ENCODE data around the gene AGPS. TPM values are rescaled to one million over a fixed set of nuclear protein-coding genes. Genes with fewer than 3 reads are reported as not detected.
A peak's percentile ranks its signal among the peaks of the same experiment; 100 is the strongest.

AGPS gene
- total and polyA plus RNA-seq, 10 of the 15 experiments (the other 5 are each of a cell fraction or from before 2014, with no cell fraction given) = 7.9 to 54.2 (median 38.7) TPM

DNA sequence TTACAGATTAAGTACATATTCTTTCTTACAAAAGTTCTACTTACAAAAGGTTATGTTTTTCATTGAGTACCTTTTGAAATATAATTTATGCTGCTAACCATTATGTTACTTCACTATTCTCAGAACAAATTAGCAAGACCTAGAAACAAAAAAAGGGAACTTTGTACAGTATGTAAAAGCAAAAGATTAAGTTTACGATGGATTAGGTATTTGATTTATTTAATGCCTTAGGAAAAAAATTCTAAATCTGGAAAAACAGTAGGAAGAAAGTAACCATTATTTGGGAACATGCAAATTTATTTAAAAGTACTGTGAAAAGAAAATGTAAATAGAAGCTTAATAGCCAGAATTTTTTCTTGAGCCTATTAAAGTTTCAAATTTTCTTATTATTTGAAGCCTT, 144.6 kb downstream of the AGPS start:
- H3K4me2 ChIP-seq (ENCODE audit: control insufficient read depth, insufficient read depth) = no peak overlapping the region
- H2AFZ ChIP-seq (ENCODE audit: control insufficient read depth, low read depth, low read length) = no peak overlapping the region
- POLR2A ChIA-PET = no interaction called here
- H3K9ac ChIP-seq (ENCODE audit: control insufficient read depth, insufficient read depth, low read length) = no peak overlapping the region
- CTCF ChIA-PET = no interaction called here
- no peak overlapping the region for H3K27ac ChIP-seq (ENCODE audit: control insufficient read depth, insufficient read depth)
- no peaks in the 10 kb centered on the region for H3K9me3 ChIP-seq (replicated peaks; ENCODE audit: control insufficient read depth, insufficient read depth, low read length)
- no peak overlapping the region for H3K4me3 ChIP-seq
- in situ Hi-C loops (cut with MboI) (no loop called here), intact Hi-C loops (cut with micrococcal nuclease; ENCODE audit: unreplicated experiment) (no loop called here)
- FAIRE-seq (peak; percentile 54), DNase-seq (ENCODE audit: low read depth, low spot score) (no peak), ATAC-seq (no peak)
- SMC1A ChIA-PET (ENCODE audit: uncharacterized antibody, unreplicated experiment) = no interaction called here
- H4K20me1 ChIP-seq (ENCODE audit: control insufficient read depth, insufficient read depth) = no peaks in the 10 kb centered on the region
- H3K79me2 ChIP-seq (ENCODE audit: control insufficient read depth, insufficient read depth, low read length) = no peaks in the 10 kb centered on the region
- H3K36me3 ChIP-seq (ENCODE audit: control insufficient read depth in 2 of 2, insufficient read depth in 2 of 2, low read length in 1 of 2) = no peaks in the 10 kb centered on the region; a peak in 1 of 4 replicates
- RAD21 ChIA-PET (ENCODE audit: unreplicated experiment) = no interaction called here
- TF ChIP-seq, protein P1, sequence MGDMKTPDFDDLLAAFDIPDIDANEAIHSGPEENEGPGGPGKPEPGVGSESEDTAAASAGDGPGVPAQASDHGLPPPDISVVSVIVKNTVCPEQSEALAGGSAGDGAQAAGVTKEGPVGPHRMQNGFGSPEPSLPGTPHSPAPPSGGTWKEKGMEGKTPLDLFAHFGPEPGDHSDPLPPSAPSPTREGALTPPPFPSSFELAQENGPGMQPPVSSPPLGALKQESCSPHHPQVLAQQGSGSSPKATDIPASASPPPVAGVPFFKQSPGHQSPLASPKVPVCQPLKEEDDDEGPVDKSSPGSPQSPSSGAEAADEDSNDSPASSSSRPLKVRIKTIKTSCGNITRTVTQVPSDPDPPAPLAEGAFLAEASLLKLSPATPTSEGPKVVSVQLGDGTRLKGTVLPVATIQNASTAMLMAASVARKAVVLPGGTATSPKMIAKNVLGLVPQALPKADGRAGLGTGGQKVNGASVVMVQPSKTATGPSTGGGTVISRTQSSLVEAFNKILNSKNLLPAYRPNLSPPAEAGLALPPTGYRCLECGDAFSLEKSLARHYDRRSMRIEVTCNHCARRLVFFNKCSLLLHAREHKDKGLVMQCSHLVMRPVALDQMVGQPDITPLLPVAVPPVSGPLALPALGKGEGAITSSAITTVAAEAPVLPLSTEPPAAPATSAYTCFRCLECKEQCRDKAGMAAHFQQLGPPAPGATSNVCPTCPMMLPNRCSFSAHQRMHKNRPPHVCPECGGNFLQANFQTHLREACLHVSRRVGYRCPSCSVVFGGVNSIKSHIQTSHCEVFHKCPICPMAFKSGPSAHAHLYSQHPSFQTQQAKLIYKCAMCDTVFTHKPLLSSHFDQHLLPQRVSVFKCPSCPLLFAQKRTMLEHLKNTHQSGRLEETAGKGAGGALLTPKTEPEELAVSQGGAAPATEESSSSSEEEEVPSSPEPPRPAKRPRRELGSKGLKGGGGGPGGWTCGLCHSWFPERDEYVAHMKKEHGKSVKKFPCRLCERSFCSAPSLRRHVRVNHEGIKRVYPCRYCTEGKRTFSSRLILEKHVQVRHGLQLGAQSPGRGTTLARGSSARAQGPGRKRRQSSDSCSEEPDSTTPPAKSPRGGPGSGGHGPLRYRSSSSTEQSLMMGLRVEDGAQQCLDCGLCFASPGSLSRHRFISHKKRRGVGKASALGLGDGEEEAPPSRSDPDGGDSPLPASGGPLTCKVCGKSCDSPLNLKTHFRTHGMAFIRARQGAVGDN (IDR thresholded peaks at IDR 0.05) = no peak
- TF ChIP-seq CBFB (IDR thresholded peaks at IDR 0.05; ENCODE audit: low read depth) (no peak), MYC (IDR thresholded peaks at IDR 0.05; ENCODE audit: insufficient read depth, insufficient read length, insufficient replicate concordance, low read length, severe bottlenecking) (no peak), TCF3 (IDR thresholded peaks at IDR 0.05; ENCODE audit: borderline replicate concordance, insufficient read depth, low read depth, low read length) (no peak), SRF (IDR thresholded peaks at IDR 0.05; ENCODE audit: low read depth in 2 of 2, low read length in 2 of 2) (no peak), LARP7 (IDR thresholded peaks at IDR 0.05) (no peak), SMARCA5 (IDR thresholded peaks at IDR 0.05) (no peak), NFXL1 (IDR thresholded peaks at IDR 0.05; ENCODE audit: borderline replicate concordance) (no peak), NR2F1 (conservative IDR thresholded peaks at IDR 0.05) (no peak), POU2F2 (IDR thresholded peaks at IDR 0.05; ENCODE audit: borderline replicate concordance, low read depth, low read length) (no peak), CEBPB (IDR thresholded peaks at IDR 0.05; ENCODE audit: borderline replicate concordance in 1 of 2, low read depth in 2 of 2, low read length in 2 of 2) (no peak), FOXM1 (IDR thresholded peaks at IDR 0.05; ENCODE audit: low read depth, low read length) (no peak), ZNF217 (IDR thresholded peaks at IDR 0.05) (no peak)
- TF ChIP-seq, protein P2, sequence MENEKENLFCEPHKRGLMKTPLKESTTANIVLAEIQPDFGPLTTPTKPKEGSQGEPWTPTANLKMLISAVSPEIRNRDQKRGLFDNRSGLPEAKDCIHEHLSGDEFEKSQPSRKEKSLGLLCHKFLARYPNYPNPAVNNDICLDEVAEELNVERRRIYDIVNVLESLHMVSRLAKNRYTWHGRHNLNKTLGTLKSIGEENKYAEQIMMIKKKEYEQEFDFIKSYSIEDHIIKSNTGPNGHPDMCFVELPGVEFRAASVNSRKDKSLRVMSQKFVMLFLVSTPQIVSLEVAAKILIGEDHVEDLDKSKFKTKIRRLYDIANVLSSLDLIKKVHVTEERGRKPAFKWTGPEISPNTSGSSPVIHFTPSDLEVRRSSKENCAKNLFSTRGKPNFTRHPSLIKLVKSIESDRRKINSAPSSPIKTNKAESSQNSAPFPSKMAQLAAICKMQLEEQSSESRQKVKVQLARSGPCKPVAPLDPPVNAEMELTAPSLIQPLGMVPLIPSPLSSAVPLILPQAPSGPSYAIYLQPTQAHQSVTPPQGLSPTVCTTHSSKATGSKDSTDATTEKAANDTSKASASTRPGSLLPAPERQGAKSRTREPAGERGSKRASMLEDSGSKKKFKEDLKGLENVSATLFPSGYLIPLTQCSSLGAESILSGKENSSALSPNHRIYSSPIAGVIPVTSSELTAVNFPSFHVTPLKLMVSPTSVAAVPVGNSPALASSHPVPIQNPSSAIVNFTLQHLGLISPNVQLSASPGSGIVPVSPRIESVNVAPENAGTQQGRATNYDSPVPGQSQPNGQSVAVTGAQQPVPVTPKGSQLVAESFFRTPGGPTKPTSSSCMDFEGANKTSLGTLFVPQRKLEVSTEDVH (IDR thresholded peaks at IDR 0.05; ENCODE audit: low read depth, partially characterized antibody) = no peak
- TF ChIP-seq, protein P3, sequence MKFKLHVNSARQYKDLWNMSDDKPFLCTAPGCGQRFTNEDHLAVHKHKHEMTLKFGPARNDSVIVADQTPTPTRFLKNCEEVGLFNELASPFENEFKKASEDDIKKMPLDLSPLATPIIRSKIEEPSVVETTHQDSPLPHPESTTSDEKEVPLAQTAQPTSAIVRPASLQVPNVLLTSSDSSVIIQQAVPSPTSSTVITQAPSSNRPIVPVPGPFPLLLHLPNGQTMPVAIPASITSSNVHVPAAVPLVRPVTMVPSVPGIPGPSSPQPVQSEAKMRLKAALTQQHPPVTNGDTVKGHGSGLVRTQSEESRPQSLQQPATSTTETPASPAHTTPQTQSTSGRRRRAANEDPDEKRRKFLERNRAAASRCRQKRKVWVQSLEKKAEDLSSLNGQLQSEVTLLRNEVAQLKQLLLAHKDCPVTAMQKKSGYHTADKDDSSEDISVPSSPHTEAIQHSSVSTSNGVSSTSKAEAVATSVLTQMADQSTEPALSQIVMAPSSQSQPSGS (IDR thresholded peaks at IDR 0.05; ENCODE audit: low read length) = no peak
- 94% methylated on average over 1 of the region's 1 CpG for WGBS (ENCODE audit: insufficient coverage, insufficient replicate concordance, low lambda C conversion rate, missing lambda C conversion rate)
- no peaks in the 10 kb centered on the region for H3K27me3 ChIP-seq (replicated peaks in 1 of 2; ENCODE audit: control insufficient read depth in 2 of 2, insufficient read depth in 2 of 2, low read length in 1 of 2)
- no TSS peak for BruUV-seq (replicated peaks)
- H3K4me1 ChIP-seq (ENCODE audit: control insufficient read depth, insufficient read depth, low read length) = peaks cover 7% of the 10 kb centered on the region; the same call in 1 of the 2 replicates
